ENCODE data around the gene DIP2A. TPM values are rescaled to one million over a fixed set of nuclear protein-coding genes. Genes with fewer than 3 reads are reported as not detected.
A peak's percentile ranks its signal among the peaks of the same experiment; 100 is the strongest.

The DIP2A gene
- total RNA-seq, 1 donor from 2014 or later, result 27.9 TPM

DNA sequence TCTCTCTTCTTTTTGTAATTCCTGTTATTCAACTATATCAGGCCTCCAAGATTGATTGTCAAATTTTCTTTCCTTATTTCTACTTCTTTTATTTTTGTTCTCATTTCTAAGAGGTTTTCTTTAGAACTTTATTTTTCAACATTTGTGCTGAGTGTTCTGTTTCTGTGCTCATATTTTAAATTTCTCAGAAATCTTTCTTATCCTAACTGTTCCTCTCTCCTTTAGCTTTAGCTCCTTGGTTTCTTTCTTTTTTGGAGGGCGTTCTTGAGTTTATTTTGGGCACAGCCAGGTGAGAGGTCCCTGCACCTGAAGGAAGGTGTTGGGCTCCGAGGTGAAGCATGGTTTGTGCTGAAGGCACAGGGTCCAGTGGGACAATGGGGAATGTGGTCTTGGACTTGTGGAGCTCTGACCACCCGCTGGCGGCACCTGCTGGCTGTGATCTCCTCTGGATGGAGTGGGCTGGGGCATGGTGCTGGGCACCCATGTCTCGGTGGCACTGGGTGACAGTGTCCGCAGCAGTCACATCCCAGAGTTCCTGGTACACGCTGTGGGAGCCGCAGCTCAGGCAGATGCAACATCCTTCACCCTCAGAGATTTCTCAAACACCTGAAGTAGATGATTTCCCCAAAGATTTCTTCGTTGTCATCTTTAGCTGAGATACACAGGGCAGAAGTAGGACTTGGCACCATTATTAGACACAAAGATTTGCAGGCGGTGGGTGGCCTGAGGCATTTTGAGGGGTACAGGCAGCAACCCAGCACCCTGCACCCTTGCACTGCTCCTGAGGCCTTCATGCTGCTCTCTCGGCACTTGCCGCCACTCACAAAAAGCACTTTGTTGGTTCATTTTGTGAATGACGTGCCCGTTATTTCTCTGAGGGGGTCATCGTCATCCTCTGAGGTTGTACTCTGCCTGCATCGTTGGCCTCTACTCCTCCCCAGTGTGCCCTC, 38.2 kb upstream of the DIP2A start:
- DNase-seq (ENCODE audit: low spot score), result peak; percentile 76
- Mint-ChIP-seq H3K36me3 (ENCODE audit: low read depth) (peaks cover 21% of the 10 kb centered on the region), H3K27ac (ENCODE audit: unreplicated experiment) (no peak overlapping the region), H3K27me3 (ENCODE audit: low read depth) (no peaks in the 10 kb centered on the region), H3K9me3 (ENCODE audit: low read depth) (no peaks in the 10 kb centered on the region), H3K4me1 (ENCODE audit: low read depth) (no peaks in the 10 kb centered on the region), H3K4me3 (ENCODE audit: unreplicated experiment) (no peak overlapping the region)
- no peak for TF ChIP-seq CTCF (IDR thresholded peaks at IDR 0.05)

DNA sequence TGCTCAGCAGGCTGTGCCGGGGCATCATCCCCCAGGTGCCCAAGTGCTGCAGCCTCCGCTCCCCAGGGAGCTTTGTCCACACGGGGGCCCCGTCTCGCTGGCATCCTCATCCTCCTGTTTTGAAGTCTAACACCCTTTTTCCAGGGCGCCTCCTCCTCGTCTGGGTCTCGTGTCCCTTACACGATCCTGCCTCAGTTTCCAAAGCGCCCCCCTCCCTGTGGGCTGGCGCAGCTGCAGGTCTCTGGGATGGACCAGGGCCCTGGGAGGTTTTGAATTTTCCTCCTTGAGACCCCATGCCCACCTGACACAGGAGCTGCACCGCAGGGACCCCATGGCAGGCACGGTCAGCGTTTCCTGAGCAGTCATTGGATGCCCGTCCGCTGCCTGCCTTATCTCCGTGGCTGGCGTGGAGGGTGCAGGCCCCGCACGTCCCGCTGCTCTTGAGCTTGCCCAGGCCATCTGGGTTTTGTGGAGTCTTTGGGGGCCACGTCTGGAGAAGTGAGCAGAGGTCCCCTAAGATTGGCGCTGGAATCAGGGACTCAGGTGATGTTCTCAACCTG, 37.4 kb upstream of the DIP2A start:
- H3K9me3 Mint-ChIP-seq (ENCODE audit: low read depth), result no peaks in the 10 kb centered on the region
- TF ChIP-seq CTCF (IDR thresholded peaks at IDR 0.05), result no peak
- no peak overlapping the region for H3K4me3 Mint-ChIP-seq (ENCODE audit: unreplicated experiment)
- H3K27ac Mint-ChIP-seq (ENCODE audit: unreplicated experiment), result no peak overlapping the region
- no peaks in the 10 kb centered on the region for H3K27me3 Mint-ChIP-seq (ENCODE audit: low read depth)
- no peaks in the 10 kb centered on the region for H3K4me1 Mint-ChIP-seq (ENCODE audit: low read depth)
- peak; percentile 75 for DNase-seq (ENCODE audit: low spot score)
- H3K36me3 Mint-ChIP-seq (ENCODE audit: low read depth), result peaks cover 18% of the 10 kb centered on the region

- no peak overlapping the region for H3K4me3 Mint-ChIP-seq (ENCODE audit: unreplicated experiment)
- H3K9me3 Mint-ChIP-seq (ENCODE audit: low read depth), result no peaks in the 10 kb centered on the region
- DNase-seq (ENCODE audit: low spot score), result peak; percentile 75
- H3K27me3 Mint-ChIP-seq (ENCODE audit: low read depth), result no peaks in the 10 kb centered on the region
- no peak for TF ChIP-seq CTCF (IDR thresholded peaks at IDR 0.05)
- no peak overlapping the region for H3K27ac Mint-ChIP-seq (ENCODE audit: unreplicated experiment)
- H3K36me3 Mint-ChIP-seq (ENCODE audit: low read depth), result peaks cover 18% of the 10 kb centered on the region
- H3K4me1 Mint-ChIP-seq (ENCODE audit: low read depth), result no peaks in the 10 kb centered on the region
These were observed 36.7 kb upstream of the DIP2A start for GRCh38 chr21:46421756-46422555.

DNA sequence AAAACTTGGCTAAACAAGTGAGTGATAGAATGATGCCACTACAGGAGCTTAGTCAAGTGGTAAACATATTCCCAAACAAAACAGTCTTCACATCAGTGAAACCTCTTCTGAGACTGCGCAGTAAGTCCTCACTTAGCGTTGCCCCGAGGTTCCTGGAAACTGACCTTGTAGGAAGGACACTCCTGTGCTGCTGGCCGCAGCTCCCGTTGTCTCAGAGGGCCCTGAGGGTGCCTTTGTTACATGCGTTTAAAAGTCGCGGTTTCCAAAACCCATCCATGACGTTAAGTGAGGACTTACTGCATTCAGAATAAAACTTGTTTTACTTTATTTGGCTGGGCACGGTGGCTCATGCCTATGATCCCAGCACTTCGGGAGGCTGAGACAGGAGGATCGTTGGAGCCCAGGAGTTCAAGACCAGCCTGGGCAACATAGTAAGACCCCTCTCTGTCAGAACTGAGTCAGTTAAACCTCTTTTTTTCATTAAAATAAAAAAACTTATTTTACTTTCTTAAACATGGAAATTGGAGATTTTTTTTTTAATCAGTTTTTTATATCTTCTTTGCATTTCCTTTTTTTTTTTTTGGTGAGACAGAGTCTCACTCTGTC, 36.0 kb upstream of the DIP2A start:
- no peak overlapping the region for H3K4me3 Mint-ChIP-seq (ENCODE audit: unreplicated experiment)
- H3K27ac Mint-ChIP-seq (ENCODE audit: unreplicated experiment), result no peak overlapping the region
- H3K9me3 Mint-ChIP-seq (ENCODE audit: low read depth), result no peaks in the 10 kb centered on the region
- H3K27me3 Mint-ChIP-seq (ENCODE audit: low read depth), result no peaks in the 10 kb centered on the region
- H3K4me1 Mint-ChIP-seq (ENCODE audit: low read depth), result no peaks in the 10 kb centered on the region
- DNase-seq (ENCODE audit: low spot score), result peak; percentile 26
- no peak for TF ChIP-seq CTCF (IDR thresholded peaks at IDR 0.05)
- peaks cover 18% of the 10 kb centered on the region for H3K36me3 Mint-ChIP-seq (ENCODE audit: low read depth)

Data from chondrocyte (in vitro differentiated cells).